NOMO-1 treated with dmso at 0.1 percent for 144 hours (cell line): ENCODE data around the gene UVRAG.

Source experiments
- DNase-seq: peaks from one replicate; lab custom pipeline; 2025; ENCODE audit not compliant: unreplicated experiment; lab: John Stamatoyannopoulos, UW

UVRAG gene

DNA sequence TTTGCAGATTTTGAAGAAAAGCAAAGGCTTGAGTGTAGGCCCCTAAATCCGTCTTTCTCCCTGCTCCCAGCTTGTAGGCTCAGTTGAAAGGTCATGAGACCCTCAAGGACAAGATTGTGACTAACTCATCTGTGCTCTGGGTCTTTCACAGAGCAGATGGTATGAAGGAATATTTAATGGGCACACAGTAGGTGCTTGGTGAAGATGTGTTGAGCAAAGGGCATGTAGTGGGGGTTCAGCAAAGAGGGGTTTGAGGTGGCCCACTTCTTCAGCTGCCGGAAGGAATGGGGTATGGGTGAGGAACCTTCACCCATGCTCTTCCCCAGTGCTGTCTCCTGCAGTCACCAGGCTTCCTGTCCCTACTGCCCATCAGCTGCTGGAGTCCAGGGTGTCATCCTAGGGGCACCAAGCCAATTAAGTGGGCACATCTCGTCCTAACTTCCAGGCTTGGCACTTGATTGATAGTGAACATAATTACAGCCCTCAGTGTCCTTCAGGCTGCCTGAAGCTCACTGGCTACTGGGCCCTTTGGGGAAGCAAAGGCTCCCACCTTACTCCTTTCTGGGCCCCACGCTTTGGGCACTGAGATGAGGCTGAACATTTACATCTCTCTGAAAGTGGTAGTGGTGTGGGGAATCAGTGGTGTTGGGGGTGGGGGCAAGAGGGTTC is 31.5 kb upstream of the UVRAG start:
- DNase-seq = no peak

DNA sequence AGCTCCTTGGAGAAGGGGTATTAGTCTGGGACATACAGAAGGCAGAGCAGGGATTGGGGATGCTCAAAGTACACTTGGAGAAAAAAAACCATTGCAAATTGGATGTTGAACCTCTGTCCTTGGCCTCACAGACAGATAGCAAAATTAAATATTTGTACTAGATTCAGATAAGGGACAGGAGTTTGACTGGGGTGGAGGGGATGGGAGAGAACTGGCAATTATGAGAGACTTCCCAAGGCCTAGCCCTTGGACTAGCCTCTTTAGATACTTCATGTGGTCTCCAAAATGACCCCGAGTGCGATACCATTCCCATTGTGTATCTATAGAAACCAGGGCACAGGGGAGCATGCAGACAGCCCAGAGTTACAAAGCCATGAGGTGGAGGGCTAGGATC is 30.9 kb upstream of the UVRAG start:
- DNase-seq = no peak

GRCh38 chr11:75784506-75784905 is 30.5 kb upstream of the UVRAG start:
- no peak for DNase-seq

DNA sequence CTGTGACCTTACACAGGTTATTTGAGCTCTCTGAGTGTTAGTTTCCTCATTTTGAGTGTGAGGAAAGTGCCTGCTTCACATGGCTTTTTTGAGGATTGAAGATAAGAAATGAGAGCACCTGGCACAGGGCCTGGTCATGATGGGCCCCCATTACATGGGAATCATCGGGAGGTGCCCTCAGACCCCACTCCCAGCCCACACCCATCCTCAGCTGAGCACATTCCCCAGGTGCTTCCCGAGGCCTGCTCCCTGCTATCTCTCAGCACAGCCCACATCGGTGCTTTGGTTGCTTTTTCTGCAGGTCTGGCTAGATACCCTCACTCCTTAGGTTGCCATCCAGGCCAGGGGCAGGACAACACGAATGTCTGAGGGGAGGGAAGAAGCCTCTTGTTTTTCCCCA is 29.8 kb upstream of the UVRAG start:
- DNase-seq = no peak

DNA sequence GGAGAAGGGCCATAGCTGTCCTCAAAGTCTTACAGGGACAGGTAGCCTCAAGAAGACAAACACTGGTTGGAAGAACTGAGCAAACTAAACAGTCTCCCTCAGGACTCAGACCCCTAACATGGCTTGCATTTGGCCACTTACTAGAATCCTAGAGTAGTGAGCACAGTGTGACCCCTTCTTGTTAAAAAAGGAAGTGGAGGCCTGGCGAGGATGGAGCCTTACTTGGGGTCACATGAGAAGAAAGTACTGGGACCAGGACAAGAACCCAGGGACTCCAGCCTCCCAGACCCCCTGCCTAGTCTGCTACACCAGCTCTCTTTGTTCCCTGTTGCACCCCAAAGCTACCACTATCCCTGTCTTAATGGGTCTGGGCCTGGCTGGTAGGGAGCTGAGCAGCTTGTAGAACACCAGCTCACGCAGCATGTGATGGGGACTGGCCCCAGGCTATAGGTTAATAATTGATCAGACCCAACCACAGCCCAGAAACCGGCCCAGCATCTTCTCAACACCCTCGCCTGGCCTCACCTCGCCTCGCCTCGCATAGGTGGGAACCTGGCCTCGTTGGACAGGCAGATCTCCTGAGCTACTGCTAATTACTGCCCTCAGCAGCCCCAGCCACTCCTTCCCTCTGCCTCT is 28.8 kb upstream of the UVRAG start:
- DNase-seq = no peak

GRCh38 chr11:75789521-75789920 is 25.5 kb upstream of the UVRAG start:
- no peak for DNase-seq

DNA sequence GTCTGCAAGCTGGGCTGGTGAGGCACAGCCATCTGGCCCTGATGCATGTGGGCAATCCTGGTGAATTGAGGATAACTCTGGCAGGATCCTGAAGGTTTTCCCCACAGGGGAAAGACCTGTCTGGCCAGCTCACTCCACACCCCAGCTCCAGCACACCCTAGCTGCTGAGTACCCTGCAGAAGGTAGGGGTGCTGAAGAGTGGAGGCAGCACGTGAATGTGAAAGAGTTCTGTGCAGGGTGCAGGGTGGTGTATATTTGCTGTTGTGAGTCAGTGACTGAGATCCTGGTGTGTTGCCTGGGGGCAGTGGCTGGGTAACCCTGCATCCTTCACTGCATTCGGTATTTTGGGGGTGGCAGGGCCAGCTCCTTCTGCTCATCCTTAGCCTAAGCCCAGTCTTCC is 24.0 kb upstream of the UVRAG start:
- DNase-seq = no peak

GRCh38 chr11:75792127-75792731 is 22.8 kb upstream of the UVRAG start:
- DNase-seq = no peak

- DNase-seq = no peak
These were observed 21.8 kb upstream of the UVRAG start for GRCh38 chr11:75792997-75793800.

- no peak for DNase-seq
These were observed 21.0 kb upstream of the UVRAG start for GRCh38 chr11:75793966-75794365.

- no peak for DNase-seq
These were observed 19.5 kb upstream of the UVRAG start for GRCh38 chr11:75795276-75796090.

DNA sequence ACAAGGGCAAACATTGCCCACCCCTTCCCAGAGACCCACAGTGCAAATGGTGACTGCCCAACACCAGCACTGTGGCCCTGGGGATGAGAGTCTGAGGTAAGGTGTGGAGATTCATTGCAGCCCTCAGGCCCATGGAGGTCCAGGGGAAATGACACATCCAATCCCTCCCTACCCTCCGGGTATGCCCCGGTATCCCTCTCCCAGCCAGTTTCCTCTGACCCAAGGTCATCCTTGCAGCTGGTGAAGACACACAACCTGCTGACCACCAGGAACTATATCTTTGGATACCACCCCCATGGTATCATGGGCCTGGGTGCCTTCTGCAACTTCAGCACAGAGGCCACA is 18.9 kb upstream of the UVRAG start:
- DNase-seq = no peak

DNA sequence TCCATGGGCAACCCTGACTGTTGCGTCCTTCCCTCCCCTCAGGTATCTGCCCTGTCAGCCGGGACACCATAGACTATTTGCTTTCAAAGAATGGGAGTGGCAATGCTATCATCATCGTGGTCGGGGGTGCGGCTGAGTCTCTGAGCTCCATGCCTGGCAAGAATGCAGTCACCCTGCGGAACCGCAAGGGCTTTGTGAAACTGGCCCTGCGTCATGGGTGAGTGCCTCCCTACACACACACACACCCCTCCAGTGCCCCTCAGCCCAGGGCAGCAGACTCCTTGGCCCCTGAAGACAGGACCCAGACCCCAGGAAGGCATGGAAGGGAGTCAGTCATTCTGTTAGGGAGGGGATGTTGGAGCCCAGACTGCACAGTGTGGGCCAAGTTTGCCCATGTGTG is 17.9 kb upstream of the UVRAG start:
- no peak for DNase-seq

GRCh38 chr11:75797792-75798191 is 17.2 kb upstream of the UVRAG start:
- no peak for DNase-seq

GRCh38 chr11:75800136-75800675 is 14.8 kb upstream of the UVRAG start:
- DNase-seq = no peak

- no peak for DNase-seq
These were observed 14.2 kb upstream of the UVRAG start for GRCh38 chr11:75800728-75801361.

DNA sequence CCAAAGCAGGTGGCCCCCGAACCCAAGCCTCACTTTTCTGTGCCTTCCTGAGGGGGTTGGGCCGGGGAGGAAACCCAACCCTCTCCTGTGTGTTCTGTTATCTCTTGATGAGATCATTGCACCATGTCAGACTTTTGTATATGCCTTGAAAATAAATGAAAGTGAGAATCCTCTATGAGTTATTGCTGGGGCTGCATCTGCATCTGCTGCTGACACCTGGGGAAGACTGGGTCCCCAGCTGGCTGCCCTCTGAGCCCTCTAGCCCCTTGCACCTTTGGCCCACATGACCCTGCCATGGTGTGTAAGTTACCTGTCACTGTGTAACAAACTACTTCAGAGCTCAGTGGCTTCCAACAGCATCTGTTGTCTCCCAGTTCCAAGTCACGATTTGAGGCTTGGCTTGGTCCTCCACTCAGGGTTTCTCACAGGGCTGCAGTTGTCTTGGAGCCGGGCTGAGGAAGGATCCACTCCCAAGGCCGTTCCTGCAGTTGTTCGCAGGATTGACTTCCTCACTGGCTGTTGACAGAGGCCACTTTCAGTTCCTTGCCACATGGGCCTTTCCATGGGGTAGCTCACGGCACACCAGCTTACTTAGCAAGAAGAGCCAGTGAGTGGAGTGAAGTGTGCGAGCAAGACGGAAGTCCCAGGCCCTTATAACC is 13.5 kb upstream of the UVRAG start:
- peak; percentile 68 for DNase-seq

DNA sequence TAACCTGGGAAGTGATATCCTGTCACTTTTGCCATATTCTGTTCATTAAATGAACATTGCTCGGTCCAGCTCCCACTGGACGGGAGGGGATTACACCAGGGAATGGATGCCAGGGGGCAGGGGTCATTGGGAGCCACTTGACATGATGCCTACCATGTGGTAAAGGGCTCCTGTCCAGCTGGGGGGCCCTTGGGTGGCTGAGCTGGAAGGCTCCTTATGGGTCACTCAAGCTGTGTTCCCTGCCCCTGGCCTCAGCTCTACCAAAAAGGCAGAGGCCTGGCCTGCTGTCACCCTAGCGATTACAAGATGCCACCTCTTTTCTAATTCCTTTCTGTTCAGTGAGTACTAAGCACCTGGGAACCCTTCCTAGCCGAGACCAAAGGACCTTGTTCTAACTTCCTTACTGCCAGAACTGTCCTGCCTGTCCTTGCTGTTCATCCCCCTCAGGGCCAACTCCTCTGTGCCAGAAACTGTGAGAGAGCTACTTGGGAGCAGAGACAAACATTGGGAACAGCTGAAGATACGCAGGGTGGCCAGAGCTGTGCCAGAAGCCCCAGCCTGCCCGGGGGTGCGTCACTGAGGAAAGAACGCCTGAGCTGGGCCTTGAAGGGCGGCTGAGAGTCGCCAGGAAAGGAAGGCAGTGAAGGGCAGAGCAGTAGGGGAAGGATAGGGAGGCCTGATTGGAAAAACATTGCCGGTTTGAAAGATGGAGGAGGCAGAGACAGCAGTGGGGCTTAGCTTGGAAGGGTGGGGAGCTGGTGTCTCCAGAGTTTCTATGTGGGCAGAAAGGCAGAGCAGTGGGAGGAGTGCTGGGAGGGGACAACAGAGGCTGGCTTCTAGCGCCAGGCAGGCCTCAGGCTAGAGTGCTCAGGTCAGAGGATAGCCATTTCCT is 12.7 kb upstream of the UVRAG start:
- DNase-seq = no peak
